Glomerular visceral epithelial cell (primary cell): ENCODE measurements around the gene INTS3.
"Not testable (repeated sequence)": the region's sequence is repeated elsewhere in the genome, so short reads cannot be mapped to it uniquely, and the experiment has no call there.

ENCODE experiments used
- DNase-seq: peaks from one replicate; pipeline ENCODE4 v3.0.0-alpha.2; 2016; ENCODE audit errors: extremely low spot score

Gene INTS3

GRCh38 chr1:153752072-153752471 is 24.2 kb downstream of the INTS3 start:
- no peak for DNase-seq

- peak; percentile 60 for DNase-seq
Observed at GRCh38 chr1:153752571-153753195, 24.8 kb downstream of the INTS3 start.

- no peak for DNase-seq
Observed at GRCh38 chr1:153754266-153754665, 26.4 kb downstream of the INTS3 start.

- no peak for DNase-seq
Observed at GRCh38 chr1:153760440-153760839, 32.6 kb downstream of the INTS3 start.

- DNase-seq, result no peak
Observed at GRCh38 chr1:153763365-153764225, 35.7 kb downstream of the INTS3 start.

GRCh38 chr1:153764310-153764709 is 36.5 kb downstream of the INTS3 start:
- no peak for DNase-seq

- DNase-seq, result not testable (repeated sequence)
Observed at GRCh38 chr1:153766663-153767062, 38.8 kb downstream of the INTS3 start.

GRCh38 chr1:153767519-153767918 is 39.7 kb downstream of the INTS3 start:
- DNase-seq, result no peak

GRCh38 chr1:153768316-153769181 is 40.7 kb downstream of the INTS3 start:
- no peak for DNase-seq

GRCh38 chr1:153769221-153769620 is 41.4 kb downstream of the INTS3 start:
- no peak for DNase-seq

- no peak for DNase-seq
Observed at GRCh38 chr1:153770797-153771196, 42.9 kb downstream of the INTS3 start.

GRCh38 chr1:153771261-153771660 is 43.4 kb downstream of the INTS3 start:
- no peak for DNase-seq

GRCh38 chr1:153771841-153772593 is 44.2 kb downstream of the INTS3 start:
- DNase-seq, result peak; percentile 22

GRCh38 chr1:153773096-153773921 is 45.5 kb downstream of the INTS3 start:
- no peak for DNase-seq

- no peak for DNase-seq
Observed at GRCh38 chr1:153774026-153774595, 46.3 kb downstream of the INTS3 start.

- DNase-seq, result no peak
Observed at GRCh38 chr1:153774780-153775457, 47.1 kb downstream of the INTS3 start, which contains the start of gene SLC27A3. Gene SLC27A3 (plus strand): TSS chr1:153775407. CDS start chr1:153775498, 91 bp downstream.

- no peak for DNase-seq
Observed at GRCh38 chr1:153775458-153776327, 47.8 kb downstream of the INTS3 start.

- DNase-seq, result no peak
Observed at GRCh38 chr1:153776352-153776751, 48.5 kb downstream of the INTS3 start.
